ENCODE results near the gene KLK14.

Gene KLK14

DNA sequence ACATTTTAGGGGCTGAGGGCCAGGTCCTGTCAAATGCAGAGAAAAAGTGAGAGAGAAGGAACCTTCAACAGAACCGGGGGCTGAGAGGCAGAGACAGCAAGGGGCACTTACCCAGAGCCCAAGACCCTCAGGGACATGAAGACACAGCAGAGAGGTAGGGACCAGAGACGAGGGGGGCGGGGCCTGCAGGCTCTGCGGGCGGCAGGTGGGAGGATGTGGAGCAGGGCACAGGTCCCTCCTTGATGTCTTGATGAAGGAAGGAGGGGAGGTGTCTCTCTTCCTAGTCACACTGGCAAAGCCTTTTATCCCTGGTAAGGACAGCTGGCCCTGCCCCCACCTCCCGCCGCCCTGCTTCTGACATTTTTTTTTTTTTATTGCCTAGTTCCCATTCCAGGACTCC, at the start of gene KLK14:
KLK14 (minus strand) TSS at position 277 of the 400 bp plus-strand sequence; CDS start at position 4, 273 bp downstream.
- TF ChIP-seq, protein P1, sequence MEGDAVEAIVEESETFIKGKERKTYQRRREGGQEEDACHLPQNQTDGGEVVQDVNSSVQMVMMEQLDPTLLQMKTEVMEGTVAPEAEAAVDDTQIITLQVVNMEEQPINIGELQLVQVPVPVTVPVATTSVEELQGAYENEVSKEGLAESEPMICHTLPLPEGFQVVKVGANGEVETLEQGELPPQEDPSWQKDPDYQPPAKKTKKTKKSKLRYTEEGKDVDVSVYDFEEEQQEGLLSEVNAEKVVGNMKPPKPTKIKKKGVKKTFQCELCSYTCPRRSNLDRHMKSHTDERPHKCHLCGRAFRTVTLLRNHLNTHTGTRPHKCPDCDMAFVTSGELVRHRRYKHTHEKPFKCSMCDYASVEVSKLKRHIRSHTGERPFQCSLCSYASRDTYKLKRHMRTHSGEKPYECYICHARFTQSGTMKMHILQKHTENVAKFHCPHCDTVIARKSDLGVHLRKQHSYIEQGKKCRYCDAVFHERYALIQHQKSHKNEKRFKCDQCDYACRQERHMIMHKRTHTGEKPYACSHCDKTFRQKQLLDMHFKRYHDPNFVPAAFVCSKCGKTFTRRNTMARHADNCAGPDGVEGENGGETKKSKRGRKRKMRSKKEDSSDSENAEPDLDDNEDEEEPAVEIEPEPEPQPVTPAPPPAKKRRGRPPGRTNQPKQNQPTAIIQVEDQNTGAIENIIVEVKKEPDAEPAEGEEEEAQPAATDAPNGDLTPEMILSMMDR (IDR thresholded peaks at IDR 0.05; ENCODE audit: insufficient read depth, missing control alignments) = no peak
- FAIRE-seq (no peak), DNase-seq (ENCODE audit: insufficient read length, low spot score) (no peak)

- TF ChIP-seq, protein P1 (IDR thresholded peaks at IDR 0.05; ENCODE audit: insufficient read depth, missing control alignments) = no peak
- DNase-seq (ENCODE audit: insufficient read length, low spot score) (no peak), FAIRE-seq (no peak)
These were observed 49.3 kb upstream of the KLK14 start for GRCh38 chr19:51131780-51132680.

GRCh38 chr19:51129716-51130115, 47.0 kb upstream of the KLK14 start:
- FAIRE-seq (no peak), DNase-seq (ENCODE audit: insufficient read length, low spot score) (no peak)
- TF ChIP-seq, protein P1 (IDR thresholded peaks at IDR 0.05; ENCODE audit: insufficient read depth, missing control alignments) = no peak

- TF ChIP-seq, protein P1 (IDR thresholded peaks at IDR 0.05; ENCODE audit: insufficient read depth, missing control alignments) = no peak
- FAIRE-seq = no peak
- no peak for DNase-seq (ENCODE audit: insufficient read length, low spot score)
These were observed 45.5 kb upstream of the KLK14 start for GRCh38 chr19:51128227-51128626.

GRCh38 chr19:51127755-51128154, 45.1 kb upstream of the KLK14 start:
- TF ChIP-seq, protein P1 (IDR thresholded peaks at IDR 0.05; ENCODE audit: insufficient read depth, missing control alignments) = no peak
- DNase-seq (ENCODE audit: insufficient read length, low spot score) (no peak), FAIRE-seq (no peak)

DNA sequence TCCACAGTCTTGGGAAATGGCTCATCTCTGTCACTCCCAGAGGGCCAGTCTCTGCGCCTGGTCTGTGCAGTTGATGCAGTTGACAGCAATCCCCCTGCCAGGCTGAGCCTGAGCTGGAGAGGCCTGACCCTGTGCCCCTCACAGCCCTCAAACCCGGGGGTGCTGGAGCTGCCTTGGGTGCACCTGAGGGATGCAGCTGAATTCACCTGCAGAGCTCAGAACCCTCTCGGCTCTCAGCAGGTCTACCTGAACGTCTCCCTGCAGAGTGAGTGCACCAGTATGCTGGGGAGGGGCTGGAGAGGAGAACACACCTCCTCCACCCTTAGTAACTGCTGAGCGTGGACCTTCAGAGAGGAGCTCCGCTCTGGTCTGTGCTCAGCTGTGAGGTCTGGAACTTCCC, 44.3 kb upstream of the KLK14 start:
- TF ChIP-seq, protein P1 (IDR thresholded peaks at IDR 0.05; ENCODE audit: insufficient read depth, missing control alignments) = no peak
- DNase-seq (ENCODE audit: insufficient read length, low spot score) = no peak
- no peak for FAIRE-seq

Measured in D721Med (cell line).